Hepatocyte (in vitro differentiated cells): ENCODE data around the gene MACROD2.

Experiments used
- CTCF ChIP-seq: fragments of 200-600 bp; sonication (generic); IDR thresholded peaks from 2 replicates; pipeline ENCODE4 v1.5.1; 2016; ENCODE audit warnings: antibody characterized with exemption, mild to moderate bottlenecking; ENCODE audit not compliant: poor library complexity
- EZH2 ChIP-seq: fragments of 200-600 bp; sonication (generic); IDR thresholded peaks from 2 replicates; pipeline ENCODE4 v1.6.1; 2016; ENCODE audit warnings: antibody characterized with exemption, mild to moderate bottlenecking, borderline replicate concordance

GRCh38 chr20:16005915-16006493 is 2010.7 kb downstream of the MACROD2 start:
- TF ChIP-seq CTCF, result no peak
- TF ChIP-seq EZH2, result no peak
